Occipital lobe (tissue), 2 donors: ENCODE measurements around the gene UBE2R2. TPM values are rescaled to one million over a fixed set of nuclear protein-coding genes. Genes with fewer than 3 reads are reported as not detected.
"Not testable (repeated sequence)": the region's sequence is repeated elsewhere in the genome, so short reads cannot be mapped to it uniquely, and the experiment has no call there.

Experiments used
- DNase-seq: peaks from one replicate; lab custom pipeline; 2025; lab: John Stamatoyannopoulos, UW
- total RNA-seq: library from RNA; depleted of rRNA; stranded (reverse); fragments of >200 nt; gene quantifications from one replicate; pipeline ENCODE4 v1.2.3, GENCODE V29; 2014

The UBE2R2 gene
- total RNA-seq, result 22.9 TPM

- peak; percentile 94 for DNase-seq
Observed at GRCh38 chr9:33816327-33817252, at the start of gene UBE2R2. Gene UBE2R2, plus strand, starts transcription at chr9:33817160. Its CDS starts 598 bp downstream, at chr9:33817758.

- DNase-seq, result not testable (repeated sequence)
Observed at GRCh38 chr9:33770156-33770880, 46.6 kb upstream of the UBE2R2 start.

GRCh38 chr9:33773135-33773534 lies 43.8 kb upstream of the UBE2R2 start:
- DNase-seq, result not testable (repeated sequence)

DNA sequence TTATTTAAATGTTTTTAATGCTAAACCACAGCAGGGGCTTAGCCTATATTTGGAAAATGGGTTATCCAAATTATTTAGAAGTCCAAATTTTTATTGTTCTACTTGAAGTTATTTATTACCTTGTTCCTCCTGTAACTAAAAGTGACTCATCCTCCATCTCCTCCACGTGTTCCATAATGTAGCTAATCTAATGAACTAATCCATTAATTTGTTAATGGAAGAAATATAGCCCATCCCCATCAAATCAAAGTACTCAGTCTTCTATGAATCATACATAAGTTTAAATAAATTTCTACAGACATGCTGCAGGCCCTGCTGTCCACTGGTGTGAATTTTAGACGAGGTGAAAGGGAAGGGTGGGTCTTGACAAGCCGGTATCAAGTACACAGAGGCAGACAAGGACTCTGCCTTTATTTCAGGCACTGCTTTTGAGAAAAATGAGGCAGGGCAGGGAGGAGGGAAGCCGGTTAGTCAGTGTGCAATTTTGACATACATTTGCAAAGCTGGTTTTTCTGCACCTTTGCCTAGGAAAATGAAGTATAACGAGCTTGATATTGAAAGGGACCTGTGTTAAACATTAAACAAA lies 42.8 kb upstream of the UBE2R2 start:
- not testable (repeated sequence) for DNase-seq

DNA sequence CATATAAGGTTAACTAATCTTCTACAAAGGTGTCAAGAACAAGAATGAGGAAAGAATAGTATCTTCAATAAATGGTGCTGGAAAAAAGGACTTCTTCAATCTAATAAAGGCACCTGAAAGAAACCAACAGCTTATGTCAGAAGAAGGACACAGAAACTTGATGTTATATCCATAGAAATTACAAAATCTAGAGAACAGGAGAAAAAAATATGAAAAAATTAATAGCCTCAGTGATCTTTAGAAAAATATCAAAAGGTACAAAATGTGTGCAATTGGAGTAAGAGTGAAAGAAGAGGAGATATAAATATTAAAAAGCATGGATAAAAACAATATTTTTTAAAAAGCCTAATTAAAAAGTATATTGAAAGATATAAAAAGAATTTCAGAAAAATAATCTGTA lies 40.4 kb upstream of the UBE2R2 start:
- DNase-seq, result no peak

DNA sequence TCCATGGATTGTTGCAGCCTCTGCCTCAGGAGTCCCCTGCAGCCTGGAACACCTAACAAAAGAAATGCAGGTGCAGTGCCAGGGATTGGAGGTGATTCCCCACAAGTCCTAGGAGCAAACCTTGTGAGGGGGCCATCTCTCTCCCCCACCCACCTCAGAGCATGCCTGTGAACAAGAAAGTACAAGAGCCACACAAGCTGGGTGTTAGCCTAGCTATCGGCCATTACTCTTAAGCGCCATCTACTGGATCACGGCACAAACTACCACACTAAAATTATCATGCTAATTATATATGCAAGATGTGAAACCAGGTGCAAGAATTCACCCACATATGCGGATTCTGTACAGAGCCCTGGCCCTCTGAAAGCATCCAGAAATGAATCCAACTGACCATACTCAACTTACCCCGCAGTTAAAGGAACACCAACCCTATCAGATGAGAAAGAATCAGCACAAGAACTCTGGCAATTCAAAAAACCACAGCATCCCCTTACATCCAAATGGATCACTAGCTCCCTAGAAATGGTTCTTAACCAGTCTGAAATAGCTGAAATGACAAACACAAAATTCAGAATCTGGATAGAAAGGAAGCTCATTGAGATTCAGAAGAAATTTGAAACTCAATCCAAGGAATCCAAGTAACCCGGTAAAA lies 38.1 kb upstream of the UBE2R2 start:
- DNase-seq, result peak; percentile 29

- DNase-seq, result no peak
Observed at GRCh38 chr9:33780276-33780675, 36.7 kb upstream of the UBE2R2 start.

DNA sequence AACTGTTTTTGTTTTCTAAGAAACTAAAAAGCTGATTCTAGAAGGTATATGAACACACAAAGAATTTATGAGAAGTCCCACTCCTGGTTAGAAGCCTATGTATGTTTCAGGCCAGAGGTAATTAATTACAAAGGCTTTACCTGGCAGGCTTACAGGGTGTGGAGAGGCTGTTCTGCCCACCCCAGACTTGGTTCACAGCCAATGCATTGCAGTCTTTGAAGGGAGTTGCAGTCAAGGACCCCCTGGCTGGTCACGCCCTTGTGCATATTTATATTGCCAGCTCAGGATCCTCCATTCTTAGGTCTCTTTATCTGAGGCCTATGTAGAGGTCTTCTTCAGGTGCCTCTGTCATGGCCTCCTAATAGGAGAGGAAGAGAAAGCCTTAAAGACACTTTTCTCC lies 35.2 kb upstream of the UBE2R2 start:
- DNase-seq, result no peak

DNA sequence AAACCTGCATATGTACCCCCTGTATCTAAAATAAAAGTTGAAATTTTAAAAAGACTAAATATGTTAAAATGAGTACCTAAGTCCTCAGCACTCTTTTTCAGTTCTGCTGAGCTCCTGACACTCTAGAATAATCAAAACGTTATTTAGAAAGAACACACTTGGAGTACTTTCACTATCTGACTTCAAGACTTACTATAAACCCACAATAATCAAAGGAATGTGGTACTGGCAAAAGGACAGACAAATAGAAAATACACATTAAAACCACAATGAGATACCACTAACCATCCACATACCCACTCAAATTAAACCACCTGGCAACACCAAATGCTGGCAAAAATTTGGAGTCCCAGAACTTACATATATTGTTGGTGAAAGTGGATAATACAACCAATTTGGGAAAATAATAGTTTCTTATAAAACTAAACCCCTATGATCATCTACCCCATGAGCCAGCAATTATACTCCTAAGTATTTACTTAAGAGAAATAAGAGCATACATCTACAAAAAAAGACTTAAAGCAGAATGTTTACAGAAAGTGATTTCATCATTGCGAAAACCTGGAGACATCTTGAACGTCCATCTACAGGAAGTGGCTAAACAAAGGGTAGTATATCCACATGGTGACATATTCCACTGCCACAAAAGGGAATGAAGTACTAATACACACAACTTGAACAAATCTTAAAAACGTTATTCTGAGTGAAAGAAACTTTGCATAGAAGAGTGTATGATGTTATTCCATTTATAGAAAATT lies 34.4 kb upstream of the UBE2R2 start:
- no peak for DNase-seq

GRCh38 chr9:33785914-33786313 lies 31.0 kb upstream of the UBE2R2 start:
- no peak for DNase-seq

GRCh38 chr9:33786681-33787080 lies 30.3 kb upstream of the UBE2R2 start:
- no peak for DNase-seq

DNA sequence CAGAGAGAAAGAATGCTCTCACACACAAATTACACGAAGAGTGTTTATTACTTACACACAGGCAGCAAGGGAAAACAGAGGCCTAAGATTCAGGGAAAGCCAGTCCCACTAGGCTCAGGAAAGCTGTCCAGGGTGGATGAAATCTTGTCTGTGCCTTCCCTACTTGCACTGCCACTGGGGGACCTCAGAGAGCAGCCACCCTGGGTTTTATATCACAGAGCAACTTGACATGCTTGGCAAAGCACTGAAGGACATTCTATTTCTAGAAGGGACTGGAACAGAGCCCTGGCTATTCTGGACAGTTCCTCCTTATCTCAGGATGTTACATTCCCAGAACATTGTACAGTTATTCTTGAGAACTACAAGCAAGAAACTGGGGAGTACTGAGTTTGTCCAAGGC lies 29.1 kb upstream of the UBE2R2 start:
- DNase-seq, result no peak

- DNase-seq, result not testable (repeated sequence)
Observed at GRCh38 chr9:33789429-33789828, 27.5 kb upstream of the UBE2R2 start.

- no peak for DNase-seq
Observed at GRCh38 chr9:33791117-33791516, 25.8 kb upstream of the UBE2R2 start.

GRCh38 chr9:33793496-33793895 lies 23.5 kb upstream of the UBE2R2 start:
- DNase-seq, result not testable (repeated sequence)

- DNase-seq, result no peak
Observed at GRCh38 chr9:33794560-33794959, 22.4 kb upstream of the UBE2R2 start.

DNA sequence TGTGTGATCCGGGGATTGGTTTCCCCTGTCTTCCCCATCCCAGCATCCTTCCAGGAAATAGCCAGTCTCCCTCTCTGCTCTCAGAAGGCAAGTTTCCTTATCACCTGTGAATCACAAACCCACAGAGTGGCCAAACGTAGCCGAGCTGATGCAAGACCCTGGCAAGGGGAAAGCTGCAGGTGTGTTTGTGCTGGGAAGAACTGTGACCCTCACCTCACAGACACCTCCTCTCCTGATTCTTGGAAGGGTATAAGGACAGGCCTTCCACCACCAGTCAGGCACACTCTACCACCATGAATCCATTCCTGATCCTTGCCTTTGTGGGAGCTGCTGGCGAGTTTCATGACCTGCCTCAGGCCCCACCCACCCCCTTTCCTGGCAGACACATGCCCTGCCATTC lies 21.7 kb upstream of the UBE2R2 start, which contains the start of gene PRSS3:
TSS of gene PRSS3 (plus strand) at position 281 of the 400 bp plus-strand sequence. CDS start at position 294, 13 bp downstream.
- no peak for DNase-seq

GRCh38 chr9:33795819-33796218 lies 21.1 kb upstream of the UBE2R2 start:
- DNase-seq, result no peak

DNA sequence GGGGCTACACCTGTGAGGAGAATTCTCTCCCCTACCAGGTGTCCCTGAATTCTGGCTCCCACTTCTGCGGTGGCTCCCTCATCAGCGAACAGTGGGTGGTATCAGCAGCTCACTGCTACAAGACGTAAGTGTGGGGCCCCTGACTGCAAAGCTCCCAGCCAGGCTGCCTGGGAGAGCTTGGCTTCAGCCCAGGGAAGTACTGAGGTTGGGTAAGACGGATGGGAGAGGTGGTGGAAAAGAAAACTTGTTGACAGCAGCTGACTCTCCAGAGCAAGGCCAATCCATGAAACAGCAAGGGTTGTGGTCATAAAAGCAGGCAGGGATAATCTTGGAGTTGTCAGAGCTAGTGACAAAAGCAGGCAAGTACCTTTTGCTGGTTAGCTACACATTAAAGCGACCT lies 20.3 kb upstream of the UBE2R2 start:
- DNase-seq, result not testable (repeated sequence)

GRCh38 chr9:33797837-33798236 lies 19.1 kb upstream of the UBE2R2 start:
- DNase-seq, result no peak

DNA sequence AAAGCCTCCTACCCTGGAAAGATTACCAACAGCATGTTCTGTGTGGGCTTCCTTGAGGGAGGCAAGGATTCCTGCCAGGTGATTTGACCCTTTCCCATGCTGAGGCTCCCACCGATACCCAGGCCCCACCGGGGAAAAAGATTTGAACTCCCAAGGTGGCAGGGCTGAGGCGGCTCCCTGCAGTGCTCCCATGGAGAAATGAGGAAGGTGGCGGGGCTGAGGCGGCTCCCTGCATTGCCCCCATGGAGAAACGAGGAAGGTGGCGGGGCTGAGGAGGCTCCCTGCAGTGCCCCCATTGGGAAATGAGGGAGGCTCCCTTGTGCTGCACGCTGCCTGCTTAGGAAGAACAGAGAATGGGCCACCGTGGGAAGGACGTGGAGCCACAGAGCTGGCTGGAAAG lies 18.4 kb upstream of the UBE2R2 start:
- no peak for DNase-seq
